ENCODE data around the gene NFATC2.
"Not testable (repeated sequence)": the region's sequence is repeated elsewhere in the genome, so short reads cannot be mapped to it uniquely, and the experiment has no call there.

NFATC2 gene

DNA sequence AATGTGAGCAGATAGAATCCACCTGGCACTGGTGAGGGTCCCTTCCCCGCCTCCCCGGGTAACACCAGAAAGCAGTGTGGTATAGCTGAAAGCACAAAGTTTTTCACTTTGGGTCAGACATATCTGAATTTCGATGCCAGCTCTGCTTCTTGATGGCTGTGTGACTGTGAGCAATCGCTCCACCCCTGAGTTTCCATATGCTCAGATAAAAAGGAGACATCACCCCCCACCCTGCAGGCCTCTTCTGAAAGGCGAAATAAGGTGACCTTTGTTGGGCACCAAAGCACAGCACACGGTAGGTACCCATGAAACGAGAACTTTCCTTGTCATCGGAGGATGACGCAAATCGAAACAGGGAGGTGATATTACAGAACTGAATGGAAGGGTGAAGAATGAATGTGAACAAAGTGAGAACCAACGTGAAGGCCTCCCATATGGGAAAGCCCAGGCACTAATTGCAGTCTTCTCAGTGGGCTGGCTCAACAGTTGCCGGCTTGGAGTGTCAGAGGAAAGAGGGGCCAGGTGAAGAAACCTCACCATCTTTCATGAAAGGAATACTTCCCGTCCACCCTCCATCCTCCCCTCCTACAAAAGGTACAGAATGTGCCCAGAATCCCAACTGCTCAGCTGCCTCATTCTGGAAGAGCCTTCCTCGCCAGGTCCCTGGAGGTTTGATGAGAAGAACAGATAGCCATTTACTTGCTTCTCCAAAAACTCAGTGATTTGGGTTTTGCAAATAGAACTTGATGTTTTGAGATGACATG lies 61.8 kb downstream of the NFATC2 start:
- H3K9me2 ChIP-seq (replicated peaks; ENCODE audit: insufficient read depth, low read length): no peaks in the 10 kb centered on the region
- H3K9me3 ChIP-seq (ENCODE audit: insufficient read depth, low read length): no peaks in the 10 kb centered on the region
- H3K9ac ChIP-seq (ENCODE audit: low read length): no peak overlapping the region
- no peaks in the 10 kb centered on the region for H4K20me1 ChIP-seq (ENCODE audit: low read depth, low read length)
- H3K79me2 ChIP-seq (ENCODE audit: insufficient read depth, low read length): no peaks in the 10 kb centered on the region
- H3K27me3 ChIP-seq (ENCODE audit: low read length): no peaks in the 10 kb centered on the region
- H2AFZ ChIP-seq (ENCODE audit: low read depth, low read length, severe bottlenecking): no peak overlapping the region
- no peak for TF ChIP-seq EZH2phosphoT487 (conservative IDR thresholded peaks at IDR 0.05; ENCODE audit: low read length)
- TF ChIP-seq, protein P1, sequence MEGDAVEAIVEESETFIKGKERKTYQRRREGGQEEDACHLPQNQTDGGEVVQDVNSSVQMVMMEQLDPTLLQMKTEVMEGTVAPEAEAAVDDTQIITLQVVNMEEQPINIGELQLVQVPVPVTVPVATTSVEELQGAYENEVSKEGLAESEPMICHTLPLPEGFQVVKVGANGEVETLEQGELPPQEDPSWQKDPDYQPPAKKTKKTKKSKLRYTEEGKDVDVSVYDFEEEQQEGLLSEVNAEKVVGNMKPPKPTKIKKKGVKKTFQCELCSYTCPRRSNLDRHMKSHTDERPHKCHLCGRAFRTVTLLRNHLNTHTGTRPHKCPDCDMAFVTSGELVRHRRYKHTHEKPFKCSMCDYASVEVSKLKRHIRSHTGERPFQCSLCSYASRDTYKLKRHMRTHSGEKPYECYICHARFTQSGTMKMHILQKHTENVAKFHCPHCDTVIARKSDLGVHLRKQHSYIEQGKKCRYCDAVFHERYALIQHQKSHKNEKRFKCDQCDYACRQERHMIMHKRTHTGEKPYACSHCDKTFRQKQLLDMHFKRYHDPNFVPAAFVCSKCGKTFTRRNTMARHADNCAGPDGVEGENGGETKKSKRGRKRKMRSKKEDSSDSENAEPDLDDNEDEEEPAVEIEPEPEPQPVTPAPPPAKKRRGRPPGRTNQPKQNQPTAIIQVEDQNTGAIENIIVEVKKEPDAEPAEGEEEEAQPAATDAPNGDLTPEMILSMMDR (IDR thresholded peaks at IDR 0.05; ENCODE audit: insufficient read depth, low read length, poor library complexity, severe bottlenecking): no peak
- no peaks in the 10 kb centered on the region for H3F3A ChIP-seq (ENCODE audit: insufficient read depth)
- H3K36me3 ChIP-seq (ENCODE audit: low read length): peaks cover 10% of the 10 kb centered on the region; the same call in 1 of the 2 replicates
- no peak overlapping the region for H3K4me3 ChIP-seq (ENCODE audit: insufficient read depth, low read length, poor library complexity, severe bottlenecking)
- H3K27ac ChIP-seq (ENCODE audit: low read depth, low read length): no peak overlapping the region
- no peak overlapping the region for H3K4me2 ChIP-seq (ENCODE audit: low read depth, low read length, poor library complexity, severe bottlenecking)

DNA sequence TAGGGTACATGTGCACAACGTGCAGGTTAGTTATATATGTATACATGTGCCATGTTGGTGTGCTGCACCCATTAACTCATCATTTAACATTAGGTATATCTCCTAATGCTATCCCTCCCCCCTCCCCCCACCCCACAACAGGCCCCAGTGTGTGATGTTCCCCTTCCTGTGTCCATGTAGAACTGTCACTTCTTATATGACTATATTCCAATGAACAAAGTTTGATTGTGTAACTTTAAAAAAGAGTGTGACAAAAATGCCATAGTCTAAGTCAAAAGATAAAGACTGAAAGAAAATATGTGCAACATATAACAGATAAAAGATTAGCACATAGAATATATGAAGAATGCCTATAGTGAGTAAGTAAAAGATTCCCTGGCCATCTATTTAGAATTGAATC lies 66.4 kb downstream of the NFATC2 start:
- not testable (repeated sequence) for H3K4me2 ChIP-seq (ENCODE audit: low read depth, low read length, poor library complexity, severe bottlenecking); H3K27ac ChIP-seq (ENCODE audit: low read depth, low read length); H3K36me3 ChIP-seq (ENCODE audit: low read length); H3K9me3 ChIP-seq (ENCODE audit: insufficient read depth, low read length); H3K9me2 ChIP-seq (replicated peaks; ENCODE audit: insufficient read depth, low read length); H3K4me3 ChIP-seq (ENCODE audit: insufficient read depth, low read length, poor library complexity, severe bottlenecking); H3K79me2 ChIP-seq (ENCODE audit: insufficient read depth, low read length); H3K9ac ChIP-seq (ENCODE audit: low read length); H3F3A ChIP-seq (ENCODE audit: insufficient read depth); H4K20me1 ChIP-seq (ENCODE audit: low read depth, low read length); H3K27me3 ChIP-seq (ENCODE audit: low read length); H2AFZ ChIP-seq (ENCODE audit: low read depth, low read length, severe bottlenecking)

DNA sequence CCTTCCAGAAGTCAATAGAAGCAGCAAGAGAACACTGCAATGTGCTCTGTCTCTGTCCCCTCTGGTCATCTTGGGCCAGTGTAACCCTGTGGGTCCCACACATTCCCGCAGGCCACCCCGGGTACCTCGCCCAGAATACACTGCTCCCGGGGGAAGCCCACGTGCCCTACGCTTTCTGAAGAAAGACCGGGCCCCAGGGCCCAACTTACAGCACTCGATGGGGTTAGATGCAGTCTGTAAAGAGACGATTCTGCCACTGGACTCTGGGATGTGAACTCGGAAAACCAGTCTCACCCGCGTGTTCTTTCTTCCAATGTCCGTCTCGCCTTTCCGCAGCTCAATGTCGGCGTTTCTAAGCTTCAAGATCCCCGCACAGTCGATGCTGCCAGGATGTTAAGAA lies 68.7 kb downstream of the NFATC2 start:
- no peaks in the 10 kb centered on the region for H4K20me1 ChIP-seq (ENCODE audit: low read depth, low read length)
- no peak overlapping the region for H3K4me2 ChIP-seq (ENCODE audit: low read depth, low read length, poor library complexity, severe bottlenecking)
- H3F3A ChIP-seq (ENCODE audit: insufficient read depth): no peaks in the 10 kb centered on the region
- H3K79me2 ChIP-seq (ENCODE audit: insufficient read depth, low read length): no peaks in the 10 kb centered on the region
- TF ChIP-seq, protein P1 (IDR thresholded peaks at IDR 0.05; ENCODE audit: insufficient read depth, low read length, poor library complexity, severe bottlenecking): no peak
- TF ChIP-seq EZH2phosphoT487 (conservative IDR thresholded peaks at IDR 0.05; ENCODE audit: low read length): no peak
- no peak overlapping the region for H3K27ac ChIP-seq (ENCODE audit: low read depth, low read length)
- no peak overlapping the region for H3K9ac ChIP-seq (ENCODE audit: low read length)
- H3K36me3 ChIP-seq (ENCODE audit: low read length): peaks cover 10% of the 10 kb centered on the region; the same call in 1 of the 2 replicates
- no peaks in the 10 kb centered on the region for H3K27me3 ChIP-seq (ENCODE audit: low read length)
- no peaks in the 10 kb centered on the region for H3K9me3 ChIP-seq (ENCODE audit: insufficient read depth, low read length)
- no peaks in the 10 kb centered on the region for H3K9me2 ChIP-seq (replicated peaks; ENCODE audit: insufficient read depth, low read length)
- no peak overlapping the region for H3K4me3 ChIP-seq (ENCODE audit: insufficient read depth, low read length, poor library complexity, severe bottlenecking)
- H2AFZ ChIP-seq (ENCODE audit: low read depth, low read length, severe bottlenecking): no peak overlapping the region

DNA sequence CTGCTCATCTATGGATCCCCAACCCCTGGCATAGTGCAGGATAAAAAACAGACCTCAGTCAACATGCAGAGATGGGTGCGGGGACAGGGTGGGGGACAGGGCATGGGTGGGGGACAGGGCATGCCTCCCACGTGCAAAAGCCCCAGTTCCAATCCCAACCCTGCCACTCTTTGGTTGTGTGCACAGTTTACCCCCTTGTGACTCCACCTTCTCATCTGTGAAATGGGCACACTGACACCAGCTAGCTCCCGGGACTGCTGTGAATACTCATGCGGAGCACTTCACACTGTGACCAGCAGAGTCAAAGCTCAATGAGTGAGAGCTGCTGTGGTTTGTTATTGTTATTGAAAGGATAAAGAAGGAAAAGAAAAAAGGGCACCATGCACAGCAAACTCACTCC lies 69.3 kb downstream of the NFATC2 start:
- Histone ChIP-seq H3K4me3 (ENCODE audit: insufficient read depth, low read length, poor library complexity, severe bottlenecking) (no peak overlapping the region), H3F3A (ENCODE audit: insufficient read depth) (no peaks in the 10 kb centered on the region), H3K27ac (ENCODE audit: low read depth, low read length) (no peak overlapping the region), H3K4me2 (ENCODE audit: low read depth, low read length, poor library complexity, severe bottlenecking) (no peak overlapping the region), H3K79me2 (ENCODE audit: insufficient read depth, low read length) (no peaks in the 10 kb centered on the region), H3K9ac (ENCODE audit: low read length) (no peak overlapping the region), H3K27me3 (ENCODE audit: low read length) (no peaks in the 10 kb centered on the region), H3K9me2 (replicated peaks; ENCODE audit: insufficient read depth, low read length) (no peaks in the 10 kb centered on the region), H3K9me3 (ENCODE audit: insufficient read depth, low read length) (no peaks in the 10 kb centered on the region), H4K20me1 (ENCODE audit: low read depth, low read length) (no peaks in the 10 kb centered on the region), H3K36me3 (ENCODE audit: low read length) (peaks cover 10% of the 10 kb centered on the region; the same call in 1 of the 2 replicates), H2AFZ (ENCODE audit: low read depth, low read length, severe bottlenecking) (no peak overlapping the region)
- TF ChIP-seq EZH2phosphoT487 (conservative IDR thresholded peaks at IDR 0.05; ENCODE audit: low read length): no peak
- TF ChIP-seq, protein P1 (IDR thresholded peaks at IDR 0.05; ENCODE audit: insufficient read depth, low read length, poor library complexity, severe bottlenecking): no peak

All from SU-DHL-6 (cell line).